ENCODE results near the gene CCDC85A. TPM values are rescaled to one million over a fixed set of nuclear protein-coding genes. Genes with fewer than 3 reads are reported as not detected.
"Not testable (repeated sequence)": the region's sequence is repeated elsewhere in the genome, so short reads cannot be mapped to it uniquely, and the experiment has no call there.

The CCDC85A gene
- 0.07 and 0.17 TPM in 2 replicates for total RNA-seq

DNA sequence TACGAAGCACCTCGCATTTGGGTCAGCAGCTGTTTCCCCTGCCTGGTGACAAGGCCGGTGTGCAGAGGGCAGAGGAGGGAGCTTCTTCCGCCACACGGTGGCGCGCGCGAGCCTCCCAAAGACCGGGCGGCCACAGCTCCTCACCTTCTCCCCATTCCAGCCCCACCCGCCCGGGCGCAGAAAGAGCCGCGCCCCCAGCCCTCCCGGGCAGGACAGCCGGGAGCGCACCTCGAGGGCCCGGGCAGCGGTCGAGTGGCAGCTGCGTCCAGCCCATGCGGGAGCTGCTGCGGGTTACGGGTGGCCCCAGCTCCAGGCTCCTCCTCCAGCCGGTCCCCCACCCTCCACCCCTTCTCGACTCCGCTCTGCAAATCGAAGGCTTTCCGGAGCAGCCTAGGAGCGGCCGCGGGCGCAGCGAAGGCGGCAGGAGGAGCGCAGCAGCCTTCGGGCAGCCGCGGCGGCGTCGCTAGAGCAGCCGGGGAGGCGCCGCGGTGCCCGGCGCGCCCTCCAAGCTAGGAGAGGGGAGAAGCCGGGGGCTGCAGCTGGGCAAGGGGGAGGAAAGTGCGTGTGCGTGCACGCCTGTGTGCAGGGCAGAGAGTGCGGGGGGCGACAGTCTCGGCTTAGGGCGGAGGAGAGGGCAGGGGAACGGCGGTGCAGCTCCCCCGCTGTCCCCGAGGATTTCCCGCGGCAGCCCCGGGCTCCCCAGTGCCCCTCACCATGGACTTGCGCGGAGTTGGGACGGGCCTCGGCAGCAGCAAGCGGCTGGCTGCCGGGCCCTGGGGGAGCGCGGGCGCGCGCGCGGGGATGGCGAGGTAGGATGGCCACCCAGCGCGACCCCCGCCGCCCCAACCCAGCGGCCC lies at the start of gene CCDC85A:
CCDC85A (plus strand) TSS at position 348 of the 857 bp plus-strand sequence. CDS start 635 bp downstream, outside the sequence.
- DNase-seq (ENCODE audit: low read depth) = no peak
- TF ChIP-seq, protein P1, sequence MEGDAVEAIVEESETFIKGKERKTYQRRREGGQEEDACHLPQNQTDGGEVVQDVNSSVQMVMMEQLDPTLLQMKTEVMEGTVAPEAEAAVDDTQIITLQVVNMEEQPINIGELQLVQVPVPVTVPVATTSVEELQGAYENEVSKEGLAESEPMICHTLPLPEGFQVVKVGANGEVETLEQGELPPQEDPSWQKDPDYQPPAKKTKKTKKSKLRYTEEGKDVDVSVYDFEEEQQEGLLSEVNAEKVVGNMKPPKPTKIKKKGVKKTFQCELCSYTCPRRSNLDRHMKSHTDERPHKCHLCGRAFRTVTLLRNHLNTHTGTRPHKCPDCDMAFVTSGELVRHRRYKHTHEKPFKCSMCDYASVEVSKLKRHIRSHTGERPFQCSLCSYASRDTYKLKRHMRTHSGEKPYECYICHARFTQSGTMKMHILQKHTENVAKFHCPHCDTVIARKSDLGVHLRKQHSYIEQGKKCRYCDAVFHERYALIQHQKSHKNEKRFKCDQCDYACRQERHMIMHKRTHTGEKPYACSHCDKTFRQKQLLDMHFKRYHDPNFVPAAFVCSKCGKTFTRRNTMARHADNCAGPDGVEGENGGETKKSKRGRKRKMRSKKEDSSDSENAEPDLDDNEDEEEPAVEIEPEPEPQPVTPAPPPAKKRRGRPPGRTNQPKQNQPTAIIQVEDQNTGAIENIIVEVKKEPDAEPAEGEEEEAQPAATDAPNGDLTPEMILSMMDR (conservative IDR thresholded peaks at IDR 0.05; ENCODE audit: low read depth, low read length) = peak; percentile 68
- peak within 1 kb of the TSS; percentile 54 for H3K4me3 ChIP-seq (ENCODE audit: low read depth, low read length)

DNA sequence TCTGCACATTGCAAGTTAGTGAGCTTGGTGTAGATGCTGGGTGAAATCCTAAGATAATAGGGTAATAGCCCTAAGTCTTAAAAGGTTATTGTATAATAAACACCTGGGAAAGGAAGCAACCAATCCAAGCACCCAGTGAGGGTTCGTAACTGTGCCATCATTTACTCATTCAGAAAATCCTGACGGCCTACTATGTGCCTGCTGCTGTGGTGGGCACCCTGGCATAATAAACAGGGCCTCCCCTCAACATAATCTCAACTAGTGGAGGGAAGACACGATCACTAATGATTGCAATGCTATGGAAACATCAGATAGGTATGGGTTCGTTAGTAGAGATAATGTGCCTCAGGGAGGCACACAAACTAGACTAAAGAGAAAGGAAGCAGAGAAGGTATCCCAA lies 48.9 kb upstream of the CCDC85A start:
- no peak for DNase-seq (ENCODE audit: low read depth)
- no peak overlapping the region for H3K4me3 ChIP-seq (ENCODE audit: low read depth, low read length)
- TF ChIP-seq, protein P1 (conservative IDR thresholded peaks at IDR 0.05; ENCODE audit: low read depth, low read length) = no peak

DNA sequence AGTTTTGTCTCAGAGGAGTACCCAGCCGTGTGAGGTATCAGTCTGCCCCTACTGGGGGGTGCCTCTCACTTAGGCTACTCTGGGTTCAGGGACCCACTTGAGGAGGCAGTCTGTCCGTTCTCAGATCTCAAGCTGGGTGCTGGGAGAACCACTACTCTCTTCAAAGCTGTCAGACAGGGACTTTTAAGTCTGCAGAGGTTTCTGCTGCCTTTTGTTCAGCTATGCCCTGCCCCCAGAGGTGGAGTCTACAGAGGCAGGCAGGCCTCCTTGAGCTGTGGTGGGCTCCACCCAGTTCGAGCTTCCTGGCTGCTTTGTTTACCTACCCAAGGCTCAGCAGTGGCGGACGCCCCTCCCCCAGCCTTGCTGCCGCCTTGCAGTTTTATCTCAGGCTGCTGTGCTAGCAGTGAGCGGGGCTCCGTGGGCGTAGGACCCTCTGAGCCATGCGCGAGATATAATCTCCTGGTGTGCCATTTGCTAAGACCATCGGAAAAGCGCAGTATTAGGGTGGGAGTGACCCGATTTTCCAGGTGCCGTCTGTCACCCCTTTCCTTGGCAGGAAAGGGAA lies 41.2 kb upstream of the CCDC85A start:
- not testable (repeated sequence) for H3K4me3 ChIP-seq (ENCODE audit: low read depth, low read length); DNase-seq (ENCODE audit: low read depth)

DNA sequence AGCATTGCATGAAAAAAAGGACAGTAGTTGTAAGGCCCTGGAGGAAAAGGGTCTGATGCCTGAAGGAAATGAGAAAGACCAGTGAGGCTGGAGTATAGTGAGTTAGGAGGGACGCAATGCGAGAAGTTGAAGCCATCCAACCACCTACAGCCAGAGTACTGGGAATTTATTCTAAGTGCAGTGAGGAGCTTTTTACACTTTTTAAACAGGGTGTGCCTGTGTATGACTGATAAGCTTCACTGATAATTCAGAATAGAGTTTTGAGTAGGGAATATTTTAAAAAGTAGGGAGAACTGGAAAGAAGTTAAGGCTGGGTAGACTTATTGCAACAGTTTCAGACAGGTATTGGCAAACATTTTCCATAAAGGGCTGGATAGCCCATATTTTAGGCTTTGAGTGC lies 35.9 kb upstream of the CCDC85A start:
- H3K4me3 ChIP-seq (ENCODE audit: low read depth, low read length) = no peak overlapping the region
- TF ChIP-seq, protein P1 (conservative IDR thresholded peaks at IDR 0.05; ENCODE audit: low read depth, low read length) = no peak

DNA sequence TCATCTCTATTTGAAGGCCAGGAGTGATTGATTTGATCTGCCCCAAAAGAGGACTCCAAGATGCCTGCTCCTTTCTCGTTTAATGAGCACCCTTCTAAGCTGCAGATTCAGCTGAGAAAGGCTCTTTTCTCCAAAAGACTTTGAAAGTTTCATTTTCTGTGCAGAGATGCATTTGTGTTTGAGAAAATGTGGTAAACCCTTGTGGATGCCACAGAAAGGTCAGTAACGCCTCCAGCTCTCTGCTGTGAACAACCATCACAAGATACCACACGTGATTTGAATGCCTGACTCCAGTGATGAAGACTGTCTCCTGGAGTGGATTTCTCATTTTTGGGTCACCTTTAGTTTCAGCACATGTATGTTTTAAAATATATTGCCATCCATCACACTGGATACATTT lies 35.0 kb upstream of the CCDC85A start:
- DNase-seq (ENCODE audit: low read depth) = no peak
- TF ChIP-seq, protein P1 (conservative IDR thresholded peaks at IDR 0.05; ENCODE audit: low read depth, low read length) = no peak
- H3K4me3 ChIP-seq (ENCODE audit: low read depth, low read length) = no peak overlapping the region

More for the DNA sequence above, 35.9 kb upstream of the CCDC85A start:
- DNase-seq (ENCODE audit: low read depth) = no peak

DNA sequence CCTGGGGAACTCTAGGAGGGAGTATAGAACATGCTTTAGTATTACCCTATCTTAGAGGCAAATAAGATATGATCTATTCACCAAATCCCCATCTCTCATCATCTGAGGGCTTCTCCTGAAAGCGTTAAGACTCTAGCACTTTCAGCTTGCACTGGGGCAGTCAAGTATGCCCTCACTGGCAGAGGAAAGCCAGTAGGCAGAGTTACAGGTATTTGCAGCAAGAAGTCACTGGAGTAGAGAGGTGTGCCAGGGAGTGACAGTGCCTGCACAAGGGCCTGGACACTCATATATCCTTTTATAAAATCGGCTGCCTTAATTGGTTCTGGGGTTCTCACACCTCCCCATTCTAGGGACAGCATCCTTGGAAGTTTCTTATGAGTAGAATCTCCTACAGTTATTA lies 31.9 kb upstream of the CCDC85A start:
- no peak for DNase-seq (ENCODE audit: low read depth)
- no peak overlapping the region for H3K4me3 ChIP-seq (ENCODE audit: low read depth, low read length)
- TF ChIP-seq, protein P1 (conservative IDR thresholded peaks at IDR 0.05; ENCODE audit: low read depth, low read length) = no peak

DNA sequence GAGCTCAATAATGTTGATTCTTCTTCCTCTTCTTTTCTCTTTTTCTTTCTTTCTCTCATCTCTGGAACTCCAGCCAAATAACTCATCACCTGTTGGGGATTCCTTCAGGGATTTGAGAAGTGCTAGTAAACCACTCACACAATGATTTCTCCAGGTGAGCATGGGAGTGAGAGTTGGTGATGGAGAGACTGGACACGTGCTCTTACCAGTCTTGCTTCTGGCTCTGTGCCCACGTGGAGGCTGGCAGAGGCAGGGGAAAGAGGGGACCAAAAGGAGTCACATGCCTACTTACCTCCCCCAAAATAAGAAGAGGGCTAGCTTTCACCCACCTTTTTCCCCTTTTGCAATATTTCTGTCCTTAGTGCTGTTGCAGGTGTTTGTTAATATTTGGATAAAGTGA lies 28.6 kb upstream of the CCDC85A start:
- no peak overlapping the region for H3K4me3 ChIP-seq (ENCODE audit: low read depth, low read length)
- TF ChIP-seq, protein P1 (conservative IDR thresholded peaks at IDR 0.05; ENCODE audit: low read depth, low read length) = no peak
- DNase-seq (ENCODE audit: low read depth) = no peak

DNA sequence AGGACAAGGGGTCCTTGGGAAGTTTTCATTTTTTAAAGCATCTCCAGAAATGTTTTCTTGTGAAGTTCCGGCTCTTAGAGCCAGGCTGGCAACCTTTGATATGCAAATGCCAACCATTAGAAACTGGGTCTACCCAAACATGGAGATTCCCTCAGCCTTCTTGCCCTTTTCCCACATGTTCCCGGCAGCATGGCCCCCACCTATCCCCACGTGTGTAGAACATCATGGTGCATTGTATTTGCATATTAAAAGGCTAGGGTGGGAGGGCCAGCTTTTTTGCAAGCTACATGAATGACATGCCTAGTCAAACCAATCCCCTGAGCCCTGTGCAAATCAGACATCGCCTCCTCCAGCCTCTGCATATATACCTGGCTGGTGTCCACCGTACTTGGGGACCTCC lies 23.9 kb upstream of the CCDC85A start:
- DNase-seq (ENCODE audit: low read depth); H3K4me3 ChIP-seq (ENCODE audit: low read depth, low read length): not testable (repeated sequence)
